Keratinocyte (primary cell): ENCODE data around the gene DUSP28. TPM values are rescaled to one million over a fixed set of nuclear protein-coding genes. Genes with fewer than 3 reads are reported as not detected.

Experiments
- DNase-seq: peaks from one replicate; pipeline ENCODE4 v3.0.0-alpha.2; 2011; ENCODE audit warnings: low read depth, missing footprints, low spot score
- FAIRE-seq: peaks from 2 replicates; lab custom pipeline; 2011; peaks lifted over from hg19 to GRCh38; lab: Jason Lieb, UNC
- H2AFZ ChIP-seq: 2 replicates; pipeline ENCODE4 v1.6.0; 2012; ENCODE audit warnings: low read length, control low read depth, inconsistent platforms; ENCODE audit not compliant: control insufficient read depth
- H3K27ac ChIP-seq: 2 replicates; pipeline ENCODE4 v1.5.1; 2011; ENCODE audit warnings: low read length; ENCODE audit not compliant: control insufficient read depth, insufficient read depth
- H3K27me3 ChIP-seq: 3 replicates; pipeline ENCODE4 v1.6.0; 2011; ENCODE audit warnings: low read length; ENCODE audit not compliant: control insufficient read depth, insufficient read depth; ENCODE audit errors: extremely low read depth
- H3K36me3 ChIP-seq, 2 experiments: 2 replicates in 1 of 2; 3 replicates in 1 of 2; pipeline ENCODE4 v1.5.1; 2011; ENCODE audit warnings: low read length in 2 of 2, mild to moderate bottlenecking in 1 of 2; ENCODE audit not compliant: control insufficient read depth in 2 of 2, insufficient read depth in 2 of 2; ENCODE audit errors: extremely low read depth in 1 of 2
- H3K4me1 ChIP-seq: 3 replicates; pipeline ENCODE4 v1.5.1; 2011; ENCODE audit warnings: low read length; ENCODE audit not compliant: control insufficient read depth, insufficient read depth; ENCODE audit errors: extremely low read depth
- H3K4me2 ChIP-seq: 3 replicates; pipeline ENCODE4 v1.6.0; 2011; ENCODE audit warnings: low read depth, low read length; ENCODE audit not compliant: control insufficient read depth, insufficient read depth; ENCODE audit errors: extremely low read depth
- H3K4me3 ChIP-seq, 3 experiments: fragments of 200-600 bp in 1 of 3; sonication (generic) in 1 of 3; 2 replicates in 2 of 3; 3 replicates in 1 of 3; pipeline ENCODE4 v1.5.1; 2011 to 2016; ENCODE audit warnings: low read length in 3 of 3, mild to moderate bottlenecking in 3 of 3, control low read depth in 2 of 3, inconsistent platforms in 1 of 3, low read depth in 1 of 3, mixed read lengths in 1 of 3, mixed run types in 1 of 3, moderate library complexity in 1 of 3; ENCODE audit not compliant: control insufficient read depth in 2 of 3, insufficient read depth in 2 of 3; ENCODE audit errors: extremely low read depth in 1 of 3
- H3K79me2 ChIP-seq: 2 replicates; pipeline ENCODE4 v1.6.0; 2012; ENCODE audit warnings: low read length; ENCODE audit not compliant: control insufficient read depth, insufficient read depth
- H3K9ac ChIP-seq: 3 replicates; pipeline ENCODE4 v1.6.0; 2011; ENCODE audit warnings: low read length; ENCODE audit not compliant: control insufficient read depth, insufficient read depth; ENCODE audit errors: extremely low read depth
- H3K9me1 ChIP-seq: 3 replicates; pipeline ENCODE4 v1.6.0; 2011; ENCODE audit warnings: low read length; ENCODE audit not compliant: control insufficient read depth, insufficient read depth; ENCODE audit errors: extremely low read depth
- H3K9me3 ChIP-seq: 2 replicates; pipeline ENCODE4 v1.5.1; 2012; ENCODE audit warnings: low read depth, low read length; ENCODE audit not compliant: control insufficient read depth
- H4K20me1 ChIP-seq: 3 replicates; pipeline ENCODE4 v1.6.0; 2011; ENCODE audit warnings: low read length; ENCODE audit not compliant: control insufficient read depth, insufficient read depth; ENCODE audit errors: extremely low read depth
- EZH2 ChIP-seq: IDR thresholded peaks from one replicate; pipeline ENCODE4 v1.6.1; 2012; ENCODE audit warnings: inconsistent platforms, mild to moderate bottlenecking, low read length, moderate library complexity
- dilution Hi-C: fragments of 300-500 bp; cut with MboI; formaldehyde crosslinking; loops from one replicate; pipeline ENCODE4 v1.7.0; 2020; ENCODE audit warnings: low sequenced_read_pairs; ENCODE audit not compliant: extremely low pct_ligation_motif_present
- polyA plus RNA-seq, 5 experiments: library from polyadenylated mRNA; depleted of rRNA in 3 of 5; stranded (reverse) in 3 of 5; stranded (forward) in 1 of 5; unstranded in 1 of 5; fragments of >200 nt; gene quantifications; 1 replicate in 1 of 5; 2 replicates in 3 of 5; 3 replicates in 1 of 5; pipeline versions ENCODE4 v1.2.1 to v1.2.3, GENCODE V29; 2011 to 2012; ENCODE audit warnings: missing spikeins in 2 of 5, low read depth in 1 of 5, low replicate concordance in 1 of 5
- TF ChIP-seq, protein P1 (sequence below), 3 experiments: IDR thresholded peaks in 1 of 3; conservative IDR thresholded peaks in 1 of 3; optimal IDR thresholded peaks in 1 of 3; 2 replicates in 2 of 3; 3 replicates in 1 of 3; pipeline versions ENCODE3 to v1.5.1; 2011; ENCODE audit warnings: low read length in 3 of 3, mild to moderate bottlenecking in 3 of 3, moderate library complexity in 2 of 3, control low read depth in 1 of 3, inconsistent platforms in 1 of 3; ENCODE audit not compliant: insufficient read depth in 2 of 3; ENCODE audit errors: extremely low read depth in 1 of 3

DUSP28 gene
- polyA plus RNA-seq, 1 donor (not counting 4 experiments of a cell fraction or from before 2014, with no cell fraction given): 4.4 TPM

DNA sequence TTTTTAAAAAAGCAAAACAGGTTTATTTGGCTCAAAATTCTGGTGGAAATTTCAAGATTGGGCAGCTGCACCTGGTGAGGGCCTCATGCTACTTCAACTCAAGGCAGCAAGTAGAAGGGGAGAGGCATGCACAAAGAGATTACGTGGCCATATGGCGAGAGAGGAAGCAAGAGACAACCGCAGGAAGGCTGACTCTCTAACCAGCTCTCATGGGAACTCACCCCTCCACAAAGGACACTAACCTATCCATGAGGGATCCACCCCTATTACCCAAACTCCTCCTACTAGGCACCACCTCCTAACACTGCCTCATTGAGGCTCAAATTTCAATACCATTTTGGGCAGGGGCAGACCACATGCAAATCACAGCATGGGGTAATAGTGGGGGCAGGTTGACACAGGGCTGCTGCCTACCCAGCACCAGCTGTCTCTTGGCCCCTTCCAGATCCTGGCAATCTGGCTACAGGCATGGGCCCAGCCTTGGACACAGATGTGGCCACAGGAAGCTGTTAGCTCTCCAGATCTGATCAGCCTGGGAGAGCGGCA, 24.4 kb downstream of the DUSP28 start:
- Histone ChIP-seq H3K9ac (peak overlapping the region; percentile 89), H3K9me3 (no peaks in the 10 kb centered on the region), H3K27me3 (no peaks in the 10 kb centered on the region), H3K79me2 (peaks cover 54% of the 10 kb centered on the region), H3K4me3 (peak overlapping the region in 2 of 3 experiments; percentile 85 to 87), H3K36me3 (peaks cover 0 to 6% of the 10 kb centered on the region in 2 experiments), H3K9me1 (peaks cover 7% of the 10 kb centered on the region), H4K20me1 (peaks cover 23% of the 10 kb centered on the region), H3K4me1 (peaks cover 46% of the 10 kb centered on the region), H3K27ac (peak overlapping the region; percentile 82), H2AFZ (no peak overlapping the region), H3K4me2 (peak overlapping the region; percentile 69)
- DNase-seq (no peak), FAIRE-seq (no peak)
- dilution Hi-C loops: no loop called here
- TF ChIP-seq, protein P1, sequence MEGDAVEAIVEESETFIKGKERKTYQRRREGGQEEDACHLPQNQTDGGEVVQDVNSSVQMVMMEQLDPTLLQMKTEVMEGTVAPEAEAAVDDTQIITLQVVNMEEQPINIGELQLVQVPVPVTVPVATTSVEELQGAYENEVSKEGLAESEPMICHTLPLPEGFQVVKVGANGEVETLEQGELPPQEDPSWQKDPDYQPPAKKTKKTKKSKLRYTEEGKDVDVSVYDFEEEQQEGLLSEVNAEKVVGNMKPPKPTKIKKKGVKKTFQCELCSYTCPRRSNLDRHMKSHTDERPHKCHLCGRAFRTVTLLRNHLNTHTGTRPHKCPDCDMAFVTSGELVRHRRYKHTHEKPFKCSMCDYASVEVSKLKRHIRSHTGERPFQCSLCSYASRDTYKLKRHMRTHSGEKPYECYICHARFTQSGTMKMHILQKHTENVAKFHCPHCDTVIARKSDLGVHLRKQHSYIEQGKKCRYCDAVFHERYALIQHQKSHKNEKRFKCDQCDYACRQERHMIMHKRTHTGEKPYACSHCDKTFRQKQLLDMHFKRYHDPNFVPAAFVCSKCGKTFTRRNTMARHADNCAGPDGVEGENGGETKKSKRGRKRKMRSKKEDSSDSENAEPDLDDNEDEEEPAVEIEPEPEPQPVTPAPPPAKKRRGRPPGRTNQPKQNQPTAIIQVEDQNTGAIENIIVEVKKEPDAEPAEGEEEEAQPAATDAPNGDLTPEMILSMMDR (optimal IDR thresholded peaks at IDR 0.05 in 1 of 3, IDR thresholded peaks at IDR 0.05 in 1 of 3, conservative IDR thresholded peaks at IDR 0.05 in 1 of 3; ENCODE audit: extremely low read depth in 1 of 3, insufficient read depth in 2 of 3, low read length in 3 of 3): no peak
- TF ChIP-seq EZH2: no peak

DNA sequence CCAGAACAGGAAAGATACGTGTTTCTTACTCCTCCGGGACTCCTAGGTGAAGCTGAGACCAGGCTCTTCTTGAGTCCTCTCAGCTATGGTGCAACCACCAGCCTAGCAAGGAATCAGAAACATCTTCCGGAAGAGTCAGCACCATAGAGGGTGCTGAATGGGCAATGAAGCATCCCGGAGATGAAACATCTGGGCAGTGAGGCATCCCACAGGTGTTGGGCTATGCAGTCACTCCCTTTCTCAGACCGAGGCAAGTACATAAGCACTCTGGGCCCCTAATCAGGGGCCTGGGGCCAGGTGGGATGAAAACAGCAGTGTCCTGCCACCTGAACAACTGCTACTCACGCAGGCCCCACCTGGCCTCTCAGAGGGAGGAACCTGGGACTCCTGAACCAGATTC, 24.9 kb downstream of the DUSP28 start:
- TF ChIP-seq EZH2: no peak
- TF ChIP-seq, protein P1 (optimal IDR thresholded peaks at IDR 0.05 in 1 of 3, IDR thresholded peaks at IDR 0.05 in 1 of 3, conservative IDR thresholded peaks at IDR 0.05 in 1 of 3; ENCODE audit: extremely low read depth in 1 of 3, insufficient read depth in 2 of 3, low read length in 3 of 3): no peak
- Histone ChIP-seq H3K79me2 (peaks cover 58% of the 10 kb centered on the region), H3K9ac (peak overlapping the region; percentile 89), H3K4me1 (peaks cover 40% of the 10 kb centered on the region), H3K36me3 (peaks cover 0 to 9% of the 10 kb centered on the region in 2 experiments), H2AFZ (no peak overlapping the region), H4K20me1 (peaks cover 18% of the 10 kb centered on the region), H3K9me1 (peaks cover 6% of the 10 kb centered on the region), H3K9me3 (no peaks in the 10 kb centered on the region), H3K27ac (peak overlapping the region; percentile 82), H3K4me3 (peak overlapping the region; percentile 54 to 87 (median 85)), H3K4me2 (peak overlapping the region; percentile 69), H3K27me3 (no peaks in the 10 kb centered on the region)
- no peak for FAIRE-seq
- dilution Hi-C loops: no loop called here
- no peak for DNase-seq
